Sciatic nerve (tissue), 2 donors: ENCODE data around the gene LRPPRC. TPM values are rescaled to one million over a fixed set of nuclear protein-coding genes. Genes with fewer than 3 reads are reported as not detected.

ENCODE experiments used
- ATAC-seq: fragments of 200-7000 bp; cut with Tn5 transposase; one replicate; pipeline ENCODE4 v1.9.1; 2020; ENCODE audit warnings: mild to moderate bottlenecking, moderate library complexity
- DNase-seq: peaks from one replicate; pipeline ENCODE4 v3.0.0-alpha.2; 2020; ENCODE audit warnings: low spot score
- intact Hi-C: fragments of 100-400 bp; cut with DNase I; formaldehyde crosslinking; loops from one replicate; pipeline ENCODE4 v1.14.2; 2022
- total RNA-seq: library from RNA; stranded (reverse); fragmentation: NEBNext Ultra II Directional; extraction: Animal tissue kit (Norgen Biotek cat#: 25700); gene quantifications from one replicate; pipeline ENCODE4 v1.2.1, GENCODE V29; 2021
- donor health status: DM: no; HTN: no; CAD: no.
- donor health status: DM: no; HTN: no; CAD: no.

The LRPPRC gene
- total RNA-seq, 1 donor from 2014 or later, result 59.7 TPM

GRCh38 chr2:43882312-43882711, 113.5 kb downstream of the LRPPRC start:
- no peak for ATAC-seq
- intact Hi-C loops, result no loop called here
- no peak for DNase-seq

- DNase-seq (no peak), ATAC-seq (no peak)
- intact Hi-C loops, result no loop called here
Observed at GRCh38 chr2:43880952-43881351, 114.8 kb downstream of the LRPPRC start.

- DNase-seq, result no peak
- intact Hi-C loops, result no loop called here
- ATAC-seq, result no peak
Observed at GRCh38 chr2:43880471-43880870, 115.3 kb downstream of the LRPPRC start.

GRCh38 chr2:43879261-43879660, 116.5 kb downstream of the LRPPRC start:
- no peak for ATAC-seq
- DNase-seq, result no peak
- intact Hi-C loops, result no loop called here

DNA sequence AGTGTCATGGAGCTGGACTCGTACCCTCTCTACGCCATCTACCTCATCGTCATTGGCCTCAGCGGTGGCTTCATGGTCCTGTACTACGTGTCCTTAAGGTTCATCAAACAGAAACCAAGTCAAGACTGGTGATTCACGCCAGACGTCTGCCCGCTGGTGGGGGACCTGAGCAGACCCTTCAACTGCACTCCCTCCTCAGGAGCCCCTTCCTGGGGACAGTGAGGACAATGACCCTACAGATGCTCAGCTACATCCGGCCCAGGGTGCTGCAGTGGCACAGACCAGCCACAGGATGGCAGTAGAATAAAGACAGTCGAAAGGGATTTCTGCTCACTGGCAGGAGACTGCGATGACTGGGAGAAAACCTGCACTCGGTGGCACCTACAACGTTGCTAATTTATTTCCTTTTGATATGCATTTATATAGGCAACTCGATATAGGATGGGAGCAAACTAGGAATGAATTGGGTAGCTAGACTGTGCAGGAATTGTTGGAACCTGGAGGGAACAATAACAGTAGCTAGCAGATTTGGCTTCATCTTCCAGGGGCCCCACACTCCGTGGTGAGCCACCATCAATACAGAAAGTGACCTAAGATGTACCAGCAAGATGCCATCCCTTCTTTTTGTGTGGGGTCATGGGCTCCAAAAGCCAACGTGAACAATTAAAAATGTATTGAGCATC, 117.9 kb downstream of the LRPPRC start:
- ATAC-seq (peak; percentile 75), DNase-seq (peak; percentile 74)
- intact Hi-C loops, result no loop called here

DNA sequence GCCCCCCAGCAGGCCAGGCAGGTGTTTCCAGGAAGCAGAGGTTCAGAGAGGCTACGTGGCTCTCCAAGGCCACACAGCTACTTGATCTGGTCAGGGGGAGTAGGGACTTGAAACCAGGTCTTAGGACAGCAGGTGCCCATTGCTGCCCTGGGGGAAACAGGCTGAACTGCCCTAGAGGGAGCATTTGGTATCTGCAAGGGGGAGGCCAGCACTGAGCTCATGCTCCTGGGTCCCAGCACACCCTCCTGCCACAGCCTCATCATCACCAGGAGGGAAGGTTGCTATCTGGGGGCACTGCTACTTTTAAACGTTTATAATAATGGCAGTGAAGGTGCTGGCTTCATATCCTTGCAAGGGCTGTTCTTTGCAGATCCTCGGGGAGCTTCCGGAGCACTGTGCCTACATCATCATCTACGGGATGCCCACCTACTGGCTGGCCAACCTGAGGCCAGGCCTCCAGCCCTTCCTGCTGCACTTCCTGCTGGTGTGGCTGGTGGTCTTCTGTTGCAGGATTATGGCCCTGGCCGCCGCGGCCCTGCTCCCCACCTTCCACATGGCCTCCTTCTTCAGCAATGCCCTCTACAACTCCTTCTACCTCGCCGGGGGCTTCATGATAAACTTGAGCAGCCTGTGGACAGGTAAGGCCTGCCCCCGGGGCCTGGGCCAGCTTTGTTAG, 120.9 kb downstream of the LRPPRC start:
- intact Hi-C loops, result no loop called here
- DNase-seq (no peak), ATAC-seq (no peak)

DNA sequence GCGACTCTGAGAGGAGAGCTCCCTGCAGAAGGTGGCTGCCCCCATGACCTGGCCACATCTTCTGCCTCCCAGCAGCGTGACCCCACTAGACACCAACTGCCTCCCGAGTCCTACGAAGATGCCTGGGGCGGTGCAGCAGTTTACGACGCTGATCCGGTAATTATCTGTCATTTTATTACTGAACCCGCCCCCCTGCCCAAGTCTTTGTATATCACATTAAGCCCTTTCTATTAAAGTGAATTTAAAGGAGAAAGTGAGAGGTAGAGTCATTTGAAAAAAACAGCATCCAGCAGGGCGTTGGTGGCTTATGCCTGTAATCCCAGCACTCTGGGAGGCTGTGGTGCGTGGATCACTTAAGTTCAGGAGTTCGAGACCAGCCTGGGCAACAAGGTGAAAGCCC, 123.6 kb downstream of the LRPPRC start:
- no peak for DNase-seq
- intact Hi-C loops, result no loop called here
- ATAC-seq, result no peak

DNA sequence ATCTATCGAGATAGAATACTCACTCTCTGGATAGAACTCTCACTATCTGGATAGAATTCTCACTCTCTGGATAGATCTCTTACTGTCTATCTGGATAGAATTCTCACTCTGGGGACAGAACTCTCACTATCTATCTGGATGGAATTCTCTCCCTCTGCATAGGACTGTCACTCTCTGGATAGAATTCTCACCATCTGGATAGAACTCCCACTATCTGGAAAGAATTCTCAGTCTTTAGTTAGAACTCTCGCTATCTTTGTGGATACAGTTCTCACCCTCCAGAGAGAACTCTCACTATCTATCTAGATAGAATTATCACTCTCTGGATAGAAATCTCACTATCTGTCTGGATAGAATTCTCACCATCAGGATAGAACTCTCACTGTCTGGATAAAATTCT, 140.5 kb downstream of the LRPPRC start:
- no peak for ATAC-seq
- intact Hi-C loops, result no loop called here
- no peak for DNase-seq

DNA sequence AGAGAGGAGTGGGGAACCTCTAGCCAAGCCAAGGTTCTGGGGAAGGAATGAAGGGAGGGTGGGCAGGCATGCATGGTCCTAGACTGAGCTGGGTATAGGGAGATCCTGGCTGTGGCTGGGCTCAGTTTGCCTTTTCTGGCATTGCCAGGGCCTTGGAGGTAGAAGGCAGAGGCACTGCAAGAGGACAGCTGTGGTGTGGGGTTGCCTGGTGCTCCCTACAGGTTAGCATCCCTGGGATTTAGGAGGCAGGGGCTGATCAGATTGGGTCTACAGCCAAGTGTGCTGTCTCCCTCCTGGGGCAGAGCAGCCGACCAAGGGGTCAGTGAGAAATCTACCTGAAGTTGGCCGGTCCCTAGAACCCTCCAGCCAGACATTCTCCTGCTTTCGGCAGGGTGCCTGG, 141.1 kb downstream of the LRPPRC start:
- ATAC-seq, result no peak
- DNase-seq, result no peak
- intact Hi-C loops, result no loop called here

DNA sequence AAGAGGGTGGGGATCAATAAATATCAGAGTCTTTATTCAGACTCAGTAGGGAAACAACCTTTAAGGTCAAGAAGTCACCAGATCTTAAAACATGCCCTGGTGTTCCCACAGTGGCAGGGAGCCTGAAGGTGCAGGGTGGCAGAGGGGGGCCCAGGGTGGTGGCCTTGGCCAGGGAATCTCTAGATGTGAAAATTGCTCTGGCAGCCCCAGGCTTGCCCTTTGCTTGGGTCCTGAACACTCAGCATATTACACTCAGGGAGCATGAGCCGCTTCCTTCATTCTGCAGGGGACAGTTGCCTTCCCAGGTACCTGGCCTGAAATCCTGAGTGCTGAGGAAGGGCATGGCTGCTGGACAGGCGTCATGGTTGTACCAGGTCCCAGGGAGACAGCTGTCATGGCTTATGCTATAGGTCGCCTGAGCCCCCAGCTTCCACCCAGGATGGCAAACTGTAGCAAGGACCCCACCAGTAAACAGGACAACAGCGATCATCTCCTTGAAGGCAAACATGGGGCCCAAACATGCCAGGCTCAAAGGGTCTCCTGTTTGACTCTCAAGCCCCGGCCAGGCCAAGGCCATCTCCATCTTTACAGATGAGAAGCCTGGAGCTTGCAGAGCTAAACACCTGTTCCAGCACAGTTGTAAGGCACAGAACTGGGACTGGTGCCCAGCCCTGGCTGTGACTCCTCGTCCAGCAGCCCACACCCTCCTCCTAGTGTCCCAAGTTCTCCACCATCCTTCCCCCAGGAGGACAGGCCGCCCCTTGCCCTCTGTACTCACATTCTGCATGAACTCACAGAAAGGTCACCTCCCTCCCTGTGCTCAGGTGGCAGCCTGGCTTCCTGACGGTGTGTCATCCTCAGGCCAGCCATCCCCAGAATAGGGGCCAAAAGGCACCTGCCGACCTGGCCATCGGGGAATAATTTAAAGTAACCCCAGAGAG, 142.4 kb downstream of the LRPPRC start:
- intact Hi-C loops, result no loop called here
- DNase-seq, result no peak
- no peak for ATAC-seq

- ATAC-seq (peak; percentile 41), DNase-seq (no peak)
- intact Hi-C loops, result no loop called here
Observed at GRCh38 chr2:43852196-43852730, 143.5 kb downstream of the LRPPRC start.

- ATAC-seq (no peak), DNase-seq (no peak)
- intact Hi-C loops, result no loop called here
Observed at GRCh38 chr2:43851011-43851980, 144.5 kb downstream of the LRPPRC start.

- ATAC-seq (no peak), DNase-seq (no peak)
- intact Hi-C loops, result no loop called here
Observed at GRCh38 chr2:43848214-43848613, 147.6 kb downstream of the LRPPRC start.

- ATAC-seq, result no peak
- no peak for DNase-seq
- intact Hi-C loops, result no loop called here
Observed at GRCh38 chr2:43846140-43846793, 149.5 kb downstream of the LRPPRC start.

DNA sequence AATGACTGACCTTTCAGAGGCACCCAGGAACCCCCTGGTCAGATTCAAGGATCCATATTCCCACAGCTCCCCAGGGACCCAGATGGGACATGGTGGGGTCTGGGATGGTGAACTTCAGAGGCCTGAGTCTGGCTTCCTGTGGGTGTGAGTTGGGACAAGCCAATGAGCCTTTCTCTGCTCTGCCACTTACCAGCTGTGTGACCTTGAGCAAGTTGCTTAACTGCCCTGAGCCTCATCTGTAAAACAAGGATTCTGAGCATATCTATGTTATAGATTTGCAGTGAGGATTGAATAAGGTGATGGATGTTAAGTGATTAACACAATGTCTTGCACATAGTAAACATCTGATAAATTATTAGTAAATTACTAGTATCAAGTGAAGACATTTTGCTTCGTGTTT, 150.6 kb downstream of the LRPPRC start:
- intact Hi-C loops, result no loop called here
- DNase-seq (no peak), ATAC-seq (no peak)

DNA sequence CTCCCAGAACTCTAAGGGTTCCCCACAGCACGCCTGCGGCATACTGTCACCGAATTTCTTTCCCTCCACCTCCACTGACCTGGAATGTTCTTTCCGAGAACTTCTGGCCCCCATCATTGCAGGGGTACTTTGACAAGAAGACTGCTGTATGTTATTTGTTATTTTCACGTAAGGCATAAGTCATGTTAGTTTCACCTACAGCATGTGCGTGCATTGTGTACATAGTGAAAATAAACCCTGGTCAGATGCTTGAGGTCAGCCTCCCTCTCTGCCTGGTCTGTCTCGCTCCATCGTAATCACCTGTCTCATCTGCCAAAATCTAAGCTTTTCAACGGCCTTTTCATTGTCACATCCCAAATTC, 152.9 kb downstream of the LRPPRC start:
- intact Hi-C loops, result no loop called here
- ATAC-seq, result no peak
- DNase-seq, result no peak

- DNase-seq (no peak), ATAC-seq (no peak)
- intact Hi-C loops, result no loop called here
Observed at GRCh38 chr2:43841949-43842865, 153.6 kb downstream of the LRPPRC start.
